DOHH2 (cell line): Measurements from ENCODE around the gene SRSF1.

ENCODE experiments used
- H3F3A ChIP-seq: fragments of 200-600 bp; sonication (generic), shearing (Covaris generic); 2 replicates; pipeline ENCODE4 v1.6.0; 2016; ENCODE audit warnings: antibody characterized with exemption, mild to moderate bottlenecking; ENCODE audit not compliant: control insufficient read depth, insufficient read depth
- H3K27ac ChIP-seq: fragments of 200-600 bp; sonication (generic); 2 replicates; pipeline ENCODE4 v1.5.1; 2014; ENCODE audit warnings: low read depth, mild to moderate bottlenecking, low read length, moderate library complexity
- H3K27me3 ChIP-seq: fragments of 200-600 bp; sonication (generic); 2 replicates; pipeline ENCODE4 v1.6.1; 2014; ENCODE audit warnings: mild to moderate bottlenecking, low read length, mixed read lengths; ENCODE audit not compliant: control insufficient read depth
- H3K36me3 ChIP-seq: fragments of 200-600 bp; sonication (generic); 2 replicates; pipeline ENCODE4 v1.6.1; 2014; ENCODE audit warnings: mild to moderate bottlenecking, low read length, moderate library complexity, mixed read lengths; ENCODE audit not compliant: control insufficient read depth
- H3K4me1 ChIP-seq: fragments of 200-600 bp; sonication (generic); 2 replicates; pipeline ENCODE4 v1.6.1; 2014; ENCODE audit warnings: mild to moderate bottlenecking, low read length, mixed read lengths; ENCODE audit not compliant: control insufficient read depth
- H3K4me2 ChIP-seq: fragments of 200-600 bp; sonication (generic); 2 replicates; pipeline ENCODE4 v1.6.0; 2014; ENCODE audit warnings: mild to moderate bottlenecking, low read length, moderate library complexity
- H3K4me3 ChIP-seq: fragments of 200-600 bp; sonication (generic); 2 replicates; pipeline ENCODE4 v1.5.1; 2014; ENCODE audit warnings: mild to moderate bottlenecking, low read length, mixed read lengths
- H3K79me2 ChIP-seq: fragments of 200-600 bp; sonication (generic); 2 replicates; pipeline ENCODE4 v1.6.1; 2014; ENCODE audit warnings: mild to moderate bottlenecking, low read length, mixed read lengths; ENCODE audit not compliant: control insufficient read depth
- H3K9me2 ChIP-seq: fragments of 200-600 bp; sonication (generic); replicated peaks from 2 replicates; pipeline ENCODE4 v1.6.1; 2014; ENCODE audit warnings: mild to moderate bottlenecking, low read length, mixed read lengths; ENCODE audit not compliant: control insufficient read depth
- H3K9me3 ChIP-seq: fragments of 200-600 bp; sonication (generic); 2 replicates; pipeline ENCODE4 v1.6.1; 2014; ENCODE audit warnings: antibody characterized with exemption, low read length, mixed read lengths; ENCODE audit not compliant: control insufficient read depth, insufficient read depth
- H4K20me1 ChIP-seq: fragments of 200-600 bp; sonication (generic); 2 replicates; pipeline ENCODE4 v1.6.0; 2014; ENCODE audit warnings: low read depth, mild to moderate bottlenecking, antibody characterized with exemption, low read length, moderate library complexity; ENCODE audit not compliant: control insufficient read depth, insufficient read depth
- CTCF ChIP-seq: fragments of 200-600 bp; sonication (generic); IDR thresholded peaks from one replicate; pipeline ENCODE4 v1.5.1; 2014; ENCODE audit warnings: antibody characterized with exemption, mild to moderate bottlenecking, low read depth, low read length; ENCODE audit not compliant: poor library complexity, severe bottlenecking
- EZH2phosphoT487 ChIP-seq: fragments of 200-600 bp; sonication (generic); IDR thresholded peaks from 2 replicates; pipeline ENCODE4 v1.6.1; 2017; ENCODE audit warnings: borderline replicate concordance, mild to moderate bottlenecking, antibody characterized with exemption, low read length, moderate library complexity, mixed read lengths

SRSF1 gene

DNA sequence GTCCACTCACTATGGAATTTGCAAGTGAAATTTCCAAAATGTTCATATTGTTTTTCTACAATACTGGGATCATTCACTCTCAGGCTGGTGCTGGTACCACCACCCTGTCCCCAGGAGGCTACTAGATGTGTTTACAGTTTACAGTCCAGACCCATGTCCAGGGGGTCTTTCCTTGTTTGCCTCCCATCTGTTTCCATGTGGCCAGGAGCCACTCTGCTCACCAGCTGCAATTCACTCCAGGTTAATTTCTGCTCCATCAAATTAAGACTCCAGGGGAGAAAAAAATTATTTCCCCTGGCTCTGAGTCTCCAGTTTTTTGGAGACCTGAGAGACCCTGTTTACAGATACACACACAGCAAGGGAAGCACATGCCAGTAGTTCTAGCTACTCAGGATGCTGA is 12.5 kb upstream of the SRSF1 start:
- Histone ChIP-seq H3K4me3 (no peak overlapping the region), H3F3A (0 out of 2 replicates have a peak, but pooled peaks cover 2% of the 10 kb centered on the region), H3K4me1 (peaks cover 15% of the 10 kb centered on the region), H3K9me2 (no peaks in the 10 kb centered on the region), H3K4me2 (peak overlapping the region; percentile 35), H3K27me3 (no peaks in the 10 kb centered on the region), H3K9me3 (no peaks in the 10 kb centered on the region), H3K36me3 (no peaks in the 10 kb centered on the region), H3K79me2 (no peaks in the 10 kb centered on the region), H4K20me1 (no peaks in the 10 kb centered on the region), H3K27ac (no peak overlapping the region)
- TF ChIP-seq CTCF (no peak), EZH2phosphoT487 (no peak)

- H3F3A ChIP-seq = 0 out of 2 replicates have a peak, but pooled peaks cover 2% of the 10 kb centered on the region
- H3K27me3 ChIP-seq = no peaks in the 10 kb centered on the region
- TF ChIP-seq CTCF = no peak
- no peak for TF ChIP-seq EZH2phosphoT487
- no peaks in the 10 kb centered on the region for H3K9me3 ChIP-seq
- H3K4me2 ChIP-seq = peak overlapping the region; percentile 35
- H3K4me3 ChIP-seq = no peak overlapping the region
- H4K20me1 ChIP-seq = no peaks in the 10 kb centered on the region
- no peaks in the 10 kb centered on the region for H3K36me3 ChIP-seq
- H3K27ac ChIP-seq = no peak overlapping the region
- H3K4me1 ChIP-seq = peaks cover 15% of the 10 kb centered on the region
- H3K79me2 ChIP-seq = no peaks in the 10 kb centered on the region
- no peaks in the 10 kb centered on the region for H3K9me2 ChIP-seq
These were observed 12.0 kb upstream of the SRSF1 start for GRCh38 chr17:58019039-58019438.

DNA sequence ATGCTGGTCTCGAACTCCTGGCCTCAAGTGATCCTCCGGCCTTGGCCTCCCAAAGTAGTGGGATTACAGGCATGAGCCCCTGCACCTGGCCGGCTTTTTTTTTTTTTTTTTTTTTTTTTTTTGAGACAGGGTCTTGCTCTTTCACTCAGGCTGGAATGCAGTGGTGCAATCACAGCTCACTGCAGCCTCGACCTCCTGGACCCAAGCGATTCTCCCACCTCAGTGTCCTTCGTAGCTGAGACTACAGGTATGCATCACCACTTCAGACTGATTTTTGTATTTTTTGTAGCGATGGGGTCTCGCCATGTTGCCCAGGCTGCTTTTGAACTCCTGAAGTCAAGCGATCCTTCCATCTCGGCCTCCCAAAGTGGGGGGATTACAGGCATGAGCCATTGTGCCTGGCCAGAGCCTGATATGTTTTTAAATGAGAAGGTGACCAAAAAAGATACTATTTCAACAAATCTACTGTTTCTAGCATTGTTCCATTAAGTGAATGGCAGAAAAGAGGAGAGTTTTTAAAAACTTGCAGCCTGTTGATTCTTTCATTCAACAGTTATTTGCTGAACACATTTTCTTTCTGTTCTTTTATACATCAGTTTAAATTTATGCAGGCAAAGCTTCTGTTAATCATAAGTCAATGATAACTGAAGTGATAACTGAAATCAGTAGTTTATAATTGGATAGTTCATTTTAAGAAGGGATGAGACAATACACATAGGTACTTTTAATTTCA is 3.2 kb upstream of the SRSF1 start:
- H3K9me2 ChIP-seq = no peaks in the 10 kb centered on the region
- peaks cover 36% of the 10 kb centered on the region for H3K79me2 ChIP-seq
- H3K4me3 ChIP-seq = no peak overlapping the region
- H3K4me1 ChIP-seq = peaks cover 17% of the 10 kb centered on the region
- H3K36me3 ChIP-seq = peaks cover 22% of the 10 kb centered on the region
- peaks cover 12% of the 10 kb centered on the region for H4K20me1 ChIP-seq
- TF ChIP-seq CTCF (no peak), EZH2phosphoT487 (no peak)
- no peak overlapping the region for H3K27ac ChIP-seq
- H3K4me2 ChIP-seq = no peak overlapping the region
- H3F3A ChIP-seq = peaks cover 22% of the 10 kb centered on the region
- peaks cover 2% of the 10 kb centered on the region; the same call in 1 of the 2 replicates for H3K27me3 ChIP-seq
- no peaks in the 10 kb centered on the region for H3K9me3 ChIP-seq
